GM21390 (cell line): Measurements from ENCODE around the gene IFI6.
A peak's percentile ranks its signal among the peaks of the same experiment; 100 is the strongest.
"Not testable (repeated sequence)": the region's sequence is repeated elsewhere in the genome, so short reads cannot be mapped to it uniquely, and the experiment has no call there.

Experiments used
- ATAC-seq: cut with Tn5 transposase; IDR thresholded peaks from one replicate; pipeline ENCODE4 v1.9.1; 2021; ENCODE audit not compliant: unreplicated experiment

The IFI6 gene

DNA sequence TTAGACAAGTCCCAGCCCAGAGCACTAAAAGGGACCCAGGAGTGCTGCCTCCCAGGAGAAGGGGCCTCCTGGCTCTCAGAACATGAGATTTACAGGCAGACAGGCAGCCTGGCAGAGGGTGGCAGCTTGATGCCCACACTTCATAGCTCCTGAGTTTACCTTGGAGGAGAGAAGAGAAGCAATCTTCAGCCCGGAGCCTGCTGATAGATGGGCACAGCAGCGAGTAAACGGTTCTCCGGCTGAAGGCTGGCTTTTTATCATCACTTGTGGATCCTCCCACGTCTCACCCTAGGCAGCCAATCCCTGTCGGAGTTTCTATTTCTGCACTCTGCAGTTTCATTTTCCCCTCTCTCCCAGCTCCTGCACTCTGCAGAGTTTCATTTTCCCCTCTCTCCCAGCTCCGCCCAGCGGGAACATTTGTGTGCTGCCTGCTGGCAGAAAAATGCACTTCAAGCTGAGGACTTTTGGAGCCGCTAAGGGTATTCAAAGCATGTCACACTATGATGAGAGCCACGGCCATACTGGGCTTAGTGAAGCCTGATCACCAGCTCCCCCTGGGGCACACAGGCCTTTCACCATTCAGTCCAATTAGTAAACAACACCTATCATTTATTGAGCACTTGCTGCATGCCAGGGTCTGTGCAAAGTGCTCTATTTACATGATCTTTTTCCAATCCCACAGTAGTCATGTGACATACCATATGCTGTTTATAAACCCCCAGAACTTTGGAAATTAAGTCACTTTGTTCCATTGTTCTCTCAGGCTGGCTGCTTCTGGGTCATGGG is at the start of gene IFI6:
TSS of gene IFI6 (minus strand) at position 229 of the 786 bp plus-strand sequence. CDS start 2,878 bp downstream, outside the sequence.
- peak; percentile 77 for ATAC-seq

DNA sequence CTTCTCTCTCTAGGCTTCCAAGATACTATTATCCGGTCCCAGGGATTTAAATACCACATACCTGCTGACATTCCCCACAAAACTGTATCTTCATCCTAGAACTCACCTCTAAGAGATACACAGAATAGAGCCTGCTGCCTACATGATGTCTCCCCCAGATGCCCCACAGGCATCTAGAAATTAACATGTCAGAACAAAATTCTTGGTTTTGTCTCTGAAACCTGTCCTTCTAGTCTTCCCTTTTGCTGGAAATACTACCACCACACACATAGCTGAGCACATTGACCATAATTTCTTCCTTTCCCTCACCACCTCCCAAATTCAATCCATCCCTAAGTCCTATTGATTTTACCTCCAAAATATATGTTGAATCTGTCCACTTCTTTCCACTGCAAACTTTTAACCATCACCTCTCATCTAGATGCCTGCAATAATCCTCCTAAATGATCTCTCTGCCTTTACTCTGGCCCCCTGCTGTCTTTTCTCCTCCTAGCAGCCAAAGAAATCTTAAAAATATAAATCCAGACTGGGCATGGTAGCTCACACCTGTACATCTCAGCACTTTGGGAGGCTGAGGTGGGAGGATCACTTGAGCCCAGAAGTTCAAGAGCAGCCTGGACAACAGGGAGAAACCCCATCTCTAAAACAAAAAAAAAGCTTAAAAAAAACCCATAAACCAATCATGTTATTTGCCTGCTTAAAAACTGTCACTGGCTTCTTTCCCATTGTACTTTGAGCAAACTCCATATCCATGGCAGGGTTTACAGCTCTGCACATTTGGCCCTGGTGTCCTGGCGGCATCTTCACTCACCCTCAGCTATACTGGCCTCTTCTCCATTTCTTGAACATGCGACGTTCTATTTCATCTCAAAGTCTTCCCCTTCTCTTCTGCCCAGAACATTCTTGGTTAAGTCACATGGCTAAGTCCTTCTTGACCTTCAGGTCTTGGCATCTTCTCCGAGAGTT is 47.6 kb upstream of the IFI6 start:
- ATAC-seq: no peak

DNA sequence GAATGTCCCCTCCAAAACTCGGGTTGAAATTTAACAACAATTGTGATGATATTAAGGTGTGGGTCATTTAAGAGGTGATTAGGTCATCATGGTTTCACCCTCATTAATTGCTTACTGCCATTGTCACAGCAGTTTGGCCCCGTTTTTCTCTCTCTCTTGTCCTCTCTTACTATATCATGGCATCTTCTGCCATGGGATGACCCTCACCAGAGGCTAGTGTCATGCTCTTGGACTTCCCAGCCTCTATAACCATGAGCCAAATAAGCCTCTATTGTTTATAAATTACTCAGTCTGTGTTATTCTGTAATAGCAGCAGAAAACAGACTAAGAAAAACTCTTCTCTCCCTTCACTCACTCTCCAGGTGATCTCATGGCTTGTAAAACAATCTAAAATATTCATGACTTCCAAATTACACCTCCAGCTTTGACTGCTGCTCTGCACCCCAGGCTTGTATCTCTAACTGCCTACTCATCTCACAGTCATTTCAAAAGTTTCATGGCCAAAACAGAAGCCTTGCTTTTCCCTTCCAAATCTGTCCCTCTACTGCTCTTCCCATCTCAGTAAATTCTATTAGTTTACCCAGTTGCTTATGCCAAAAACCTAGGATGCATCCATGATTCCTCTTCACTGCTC is 44.4 kb upstream of the IFI6 start:
- no peak for ATAC-seq

- no peak for ATAC-seq
Observed at GRCh38 chr1:27713869-27714513, 42.0 kb upstream of the IFI6 start.

GRCh38 chr1:27713139-27713725 is 41.2 kb upstream of the IFI6 start:
- no peak for ATAC-seq

DNA sequence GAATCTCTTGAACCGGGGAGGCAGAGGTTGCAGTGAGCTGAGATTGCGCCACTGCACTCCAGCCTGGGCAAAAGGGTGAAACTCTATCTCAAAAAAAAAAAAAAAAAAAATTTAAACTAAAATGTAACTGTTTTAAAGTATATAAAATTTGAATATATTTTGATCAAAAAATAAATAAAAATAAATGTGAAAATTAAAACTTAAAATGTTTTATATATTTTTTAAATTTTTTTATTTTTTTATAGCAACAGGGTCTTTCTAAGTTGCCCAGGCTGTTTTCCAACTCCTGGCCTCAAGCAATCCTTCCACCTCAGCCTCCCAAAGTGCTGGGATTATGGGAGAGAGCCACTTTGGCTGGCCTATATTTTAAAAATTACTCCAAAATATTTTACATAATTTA is 38.6 kb upstream of the IFI6 start:
- ATAC-seq: no peak

- ATAC-seq: no peak
Observed at GRCh38 chr1:27705545-27705944, 33.6 kb upstream of the IFI6 start.

- ATAC-seq: no peak
Observed at GRCh38 chr1:27704958-27705357, 33.0 kb upstream of the IFI6 start.

DNA sequence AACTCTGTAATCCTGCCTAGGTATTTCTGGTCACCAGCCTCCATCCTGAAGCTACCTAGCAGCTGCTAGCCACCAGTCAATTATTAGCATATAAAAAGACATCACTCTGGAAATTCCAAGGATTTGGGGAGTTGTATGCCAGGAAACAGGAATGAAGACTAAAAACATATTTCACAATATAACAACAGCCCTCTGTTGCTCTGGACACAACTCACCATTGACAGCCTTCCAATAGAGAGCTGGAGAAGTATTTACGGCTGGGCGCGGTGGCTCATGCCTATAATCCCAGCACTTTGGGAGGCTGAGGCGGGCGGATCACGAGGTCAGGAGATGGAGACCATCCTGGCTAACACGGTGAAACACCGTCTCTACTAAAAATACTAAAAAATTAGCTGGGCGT is 24.8 kb upstream of the IFI6 start:
- ATAC-seq: not testable (repeated sequence)

- no peak for ATAC-seq
Observed at GRCh38 chr1:27690183-27690582, 18.2 kb upstream of the IFI6 start.

DNA sequence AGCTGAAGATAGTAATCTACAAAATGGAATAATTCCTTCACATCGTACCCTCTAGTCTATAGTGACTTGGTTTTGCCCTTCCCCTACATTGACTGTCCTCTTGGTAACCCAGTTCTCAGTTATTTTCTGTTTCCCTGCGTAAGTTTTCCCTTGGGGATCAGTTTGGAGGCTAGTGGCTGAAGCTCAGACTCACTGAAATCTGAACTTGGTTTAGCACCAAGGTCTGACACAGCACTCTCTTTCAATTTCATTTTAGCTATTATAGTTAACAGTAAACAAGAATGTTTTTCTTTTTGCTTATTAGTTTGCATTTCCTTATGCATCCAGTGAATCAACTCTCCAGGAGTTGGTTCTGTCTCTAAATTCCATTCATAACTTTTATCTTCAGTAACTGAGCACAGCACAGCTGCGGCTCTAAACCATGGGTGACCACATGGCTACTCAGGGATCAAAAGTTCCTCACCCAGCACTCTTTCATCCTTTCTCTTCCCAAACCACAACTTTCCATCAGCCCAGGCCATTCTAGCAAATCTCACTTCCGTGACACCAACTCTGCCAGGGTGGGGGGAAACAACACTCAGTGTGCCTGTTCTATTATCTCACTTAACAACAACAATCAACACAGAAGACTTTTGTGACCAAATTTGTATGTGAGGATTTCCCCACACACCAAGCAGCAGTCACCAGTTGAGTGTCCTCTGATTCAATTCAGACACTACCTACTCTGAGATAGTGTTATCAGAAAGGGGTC is 17.6 kb upstream of the IFI6 start:
- ATAC-seq: no peak

GRCh38 chr1:27687906-27688305 is 15.9 kb upstream of the IFI6 start:
- no peak for ATAC-seq

DNA sequence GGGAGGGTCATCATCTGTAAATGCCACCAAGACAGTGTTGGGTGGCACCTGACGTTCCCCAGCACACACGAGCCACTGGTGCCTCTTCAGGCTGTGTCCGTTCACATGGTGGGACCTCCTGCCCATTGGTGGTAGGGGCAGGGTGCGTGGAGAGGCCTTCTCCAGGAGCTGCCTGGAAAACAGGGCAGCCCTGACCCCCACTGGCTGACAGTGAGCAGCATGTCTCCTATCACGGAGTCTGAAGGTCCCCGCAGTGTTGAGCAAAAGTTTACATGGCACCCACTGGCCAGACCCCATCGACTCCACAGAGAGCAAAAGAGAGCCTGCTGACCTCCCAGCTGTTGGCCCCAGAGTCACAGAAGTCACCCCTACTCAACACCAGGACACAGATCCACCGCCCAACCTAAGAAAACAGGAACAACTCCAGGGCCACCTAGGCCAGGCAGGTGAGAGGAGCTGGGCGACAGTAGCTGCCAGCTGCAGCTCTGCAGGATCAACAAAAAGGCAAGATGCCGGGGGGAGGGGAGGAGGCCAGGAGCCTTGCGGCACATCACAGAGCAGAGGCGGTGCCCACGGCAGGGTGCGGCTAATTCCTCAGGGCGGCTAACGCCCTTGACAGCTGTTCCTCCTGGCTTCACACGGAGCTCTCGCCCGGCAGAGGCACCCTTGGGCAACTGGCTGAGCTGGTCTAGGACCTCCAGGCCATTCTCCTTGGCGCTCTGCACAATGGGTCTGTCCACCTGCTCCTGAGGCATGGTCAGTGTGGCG is 14.4 kb upstream of the IFI6 start:
- ATAC-seq: no peak

- ATAC-seq: no peak
Observed at GRCh38 chr1:27684176-27684575, 12.2 kb upstream of the IFI6 start.

GRCh38 chr1:27682351-27682944 is 10.5 kb upstream of the IFI6 start:
- ATAC-seq: no peak

GRCh38 chr1:27681580-27681979 is 9.6 kb upstream of the IFI6 start:
- ATAC-seq: not testable (repeated sequence)

DNA sequence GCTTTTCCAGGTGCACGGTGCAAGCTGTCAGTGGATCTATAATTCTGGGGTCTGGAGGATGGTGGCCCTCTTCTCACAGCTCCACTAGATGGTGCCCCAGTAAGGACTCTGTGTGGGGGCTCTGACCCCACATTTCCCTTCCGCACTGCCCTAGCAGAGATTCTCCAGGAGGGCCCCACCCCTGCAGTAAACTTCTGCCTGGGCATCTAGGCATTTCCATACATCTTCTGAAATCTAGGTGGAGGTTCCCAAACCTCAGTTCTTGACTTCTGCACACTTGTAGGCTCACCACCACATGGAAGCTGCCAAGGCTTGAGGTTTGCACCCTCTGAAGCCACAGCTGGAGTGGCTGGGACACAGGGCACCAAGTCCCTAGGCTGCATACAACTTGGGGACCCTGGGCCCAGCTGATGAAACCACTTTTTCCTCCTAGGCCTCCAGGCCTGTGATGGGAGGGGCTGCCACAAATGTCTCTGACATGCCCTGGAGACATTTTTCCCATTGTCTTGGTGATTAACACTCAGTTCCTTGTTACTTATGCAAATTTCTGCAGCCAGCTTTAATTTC is 8.3 kb upstream of the IFI6 start:
- ATAC-seq: not testable (repeated sequence)

GRCh38 chr1:27678747-27679146 is 6.8 kb upstream of the IFI6 start:
- no peak for ATAC-seq
